CD4-positive, alpha-beta T cell treated with Interferon gamma for 1 hour (primary cell): Measurements from ENCODE around the gene ALPL.

Experiments
- DNase-seq: peaks from one replicate; pipeline ENCODE4 v3.0.0-alpha.2; 2020

The ALPL gene

GRCh38 chr1:21532496-21532895 is 23.3 kb downstream of the ALPL start:
- DNase-seq = no peak

DNA sequence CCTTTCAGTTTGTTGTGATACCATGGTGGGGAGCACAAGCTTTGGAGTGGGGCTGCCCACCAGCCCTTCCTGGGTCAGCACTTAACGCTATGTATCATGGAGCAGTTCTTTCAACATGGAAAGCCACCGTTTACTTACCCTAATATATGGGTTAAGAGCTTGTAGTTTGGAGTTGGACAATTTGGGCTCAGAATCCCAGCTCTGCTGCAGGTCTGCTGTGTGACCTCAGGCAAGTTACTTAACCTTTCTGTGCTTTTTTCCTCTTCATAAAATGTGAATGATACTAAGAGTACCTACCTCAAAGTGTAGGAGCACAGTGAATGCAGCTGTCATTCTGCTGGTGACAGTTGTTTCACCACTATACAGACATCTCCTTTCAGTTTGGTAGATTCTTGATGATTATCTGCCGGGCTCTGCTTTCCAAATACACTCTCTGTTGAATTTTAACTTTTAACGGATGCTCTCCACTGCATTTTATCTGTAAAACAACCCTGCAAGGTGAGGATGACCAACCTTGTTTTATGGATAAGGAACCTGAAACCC is 23.8 kb downstream of the ALPL start:
- DNase-seq = no peak

DNA sequence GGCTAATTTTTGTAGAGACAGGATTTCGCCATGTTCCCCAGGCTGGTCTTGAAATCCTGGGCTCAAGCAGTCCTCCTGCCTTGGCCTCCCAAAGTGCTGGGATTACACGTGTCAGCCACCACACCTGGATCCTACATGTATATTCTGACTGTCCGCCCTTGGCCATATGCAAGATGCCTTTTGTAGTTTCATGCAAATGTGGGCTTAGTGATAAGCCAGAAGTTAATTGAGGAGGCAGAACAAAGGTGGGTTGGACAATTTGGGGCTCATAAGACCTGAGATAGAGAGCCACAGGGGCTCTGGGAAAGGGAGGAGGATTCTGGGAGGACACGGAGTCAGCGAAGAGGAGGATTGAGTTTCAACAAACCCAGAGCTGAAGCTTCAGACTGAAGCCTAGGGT is 24.9 kb downstream of the ALPL start:
- no peak for DNase-seq

DNA sequence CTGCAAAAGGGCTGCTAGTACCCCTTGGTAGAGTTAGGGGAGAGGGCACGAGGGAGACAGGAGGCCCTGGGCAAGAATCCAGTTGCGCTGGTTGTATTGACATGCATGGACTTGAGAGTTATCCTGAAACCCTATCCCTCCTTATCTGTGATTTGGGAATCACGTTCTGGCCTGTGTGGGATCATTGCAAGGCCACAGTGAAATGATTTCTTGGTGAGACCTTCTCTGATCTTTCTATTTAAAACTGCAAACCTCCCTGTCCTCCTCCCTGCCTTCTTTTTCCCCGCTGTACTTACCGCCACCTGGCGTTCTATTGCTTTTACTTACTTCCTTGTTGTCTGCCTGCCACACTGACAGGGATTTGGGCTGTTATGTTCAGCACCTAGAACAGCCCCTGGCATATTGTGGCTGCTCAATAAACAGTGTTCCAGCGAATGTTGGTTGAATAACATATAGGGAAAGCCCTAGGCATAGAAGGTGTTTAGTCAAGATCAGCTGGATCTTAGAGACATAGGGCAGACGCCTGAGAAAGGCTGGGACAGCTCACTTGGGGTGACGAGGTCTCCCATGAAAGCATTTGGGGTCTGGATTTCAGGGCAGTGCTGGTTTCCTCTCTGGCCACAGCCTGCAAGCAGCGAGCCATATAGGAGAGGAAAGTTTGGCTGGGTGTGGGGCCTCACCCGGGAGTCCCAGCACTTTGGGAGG is 25.6 kb downstream of the ALPL start:
- no peak for DNase-seq

DNA sequence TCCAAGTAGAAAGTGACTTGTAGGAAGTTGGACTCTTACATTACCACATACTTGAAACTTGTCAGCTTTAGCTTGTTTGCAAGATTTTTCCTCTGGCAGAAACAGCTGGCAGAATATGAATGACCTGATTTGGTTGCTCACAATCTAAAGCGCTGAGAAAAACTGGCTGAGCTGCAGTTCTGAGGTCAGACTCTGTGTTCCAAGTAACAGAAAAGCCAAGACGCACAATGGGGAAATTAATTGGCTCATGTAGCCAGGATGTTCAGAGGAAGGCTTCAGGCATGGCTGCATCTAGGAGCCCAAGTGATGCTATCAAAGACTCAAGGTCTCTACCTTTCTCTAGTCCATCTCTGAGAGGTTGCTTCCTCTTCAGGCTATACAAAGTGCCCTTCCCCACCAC is 27.0 kb downstream of the ALPL start:
- no peak for DNase-seq

DNA sequence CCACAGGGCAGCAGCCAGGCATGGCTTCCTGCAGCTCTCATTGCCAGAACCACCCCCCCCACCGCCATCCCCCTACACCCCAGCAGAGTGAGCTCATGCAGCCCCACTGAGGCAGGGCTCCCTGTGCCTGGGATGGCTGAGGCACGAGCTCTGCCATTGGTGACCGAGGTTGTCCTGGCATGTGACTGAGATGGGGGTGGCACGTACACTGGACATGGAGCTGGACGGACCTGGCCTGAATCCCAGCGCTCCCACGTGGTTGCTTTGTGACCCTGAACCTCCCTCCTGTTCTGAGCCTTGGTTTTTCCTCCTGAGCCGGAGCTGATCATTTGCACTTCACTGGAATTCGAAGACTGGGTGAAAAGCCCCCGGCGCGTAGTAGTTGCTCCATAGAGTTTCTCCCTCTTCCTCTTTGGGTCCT is 28.3 kb downstream of the ALPL start:
- no peak for DNase-seq

DNA sequence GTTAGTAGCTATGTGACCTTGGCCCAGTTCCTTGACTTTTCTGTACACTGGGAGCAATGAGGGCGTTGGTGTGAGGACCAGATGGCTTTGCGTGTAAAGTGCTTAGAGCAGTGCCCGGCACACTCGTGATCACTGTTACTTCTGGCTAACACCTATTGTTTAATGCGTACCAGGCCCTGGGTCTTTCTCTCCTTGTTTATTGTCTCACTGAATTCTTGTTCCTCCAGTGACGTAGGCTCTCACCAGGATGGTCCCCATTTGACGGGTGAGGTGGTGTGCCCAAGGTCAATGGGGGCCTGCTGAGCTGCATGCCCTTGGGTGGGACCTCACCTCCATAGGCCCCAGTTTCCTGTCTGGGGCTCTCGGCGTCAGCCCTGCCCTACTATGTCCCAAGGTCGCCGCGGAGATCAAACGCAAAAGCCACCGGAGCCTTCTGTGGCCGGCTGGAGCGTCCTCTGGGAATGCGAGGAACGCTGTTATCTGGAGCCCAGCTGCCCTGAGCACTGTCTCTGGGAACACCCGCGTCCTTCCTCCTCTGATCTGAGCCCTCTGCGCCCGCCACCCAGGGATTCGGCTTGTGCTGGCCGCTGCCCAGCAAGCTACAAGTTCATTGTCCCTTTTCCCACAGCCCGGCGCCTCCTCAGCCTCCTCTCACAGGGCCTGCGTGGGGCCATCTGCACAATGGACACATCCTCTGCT is 28.9 kb downstream of the ALPL start:
- DNase-seq = no peak

DNA sequence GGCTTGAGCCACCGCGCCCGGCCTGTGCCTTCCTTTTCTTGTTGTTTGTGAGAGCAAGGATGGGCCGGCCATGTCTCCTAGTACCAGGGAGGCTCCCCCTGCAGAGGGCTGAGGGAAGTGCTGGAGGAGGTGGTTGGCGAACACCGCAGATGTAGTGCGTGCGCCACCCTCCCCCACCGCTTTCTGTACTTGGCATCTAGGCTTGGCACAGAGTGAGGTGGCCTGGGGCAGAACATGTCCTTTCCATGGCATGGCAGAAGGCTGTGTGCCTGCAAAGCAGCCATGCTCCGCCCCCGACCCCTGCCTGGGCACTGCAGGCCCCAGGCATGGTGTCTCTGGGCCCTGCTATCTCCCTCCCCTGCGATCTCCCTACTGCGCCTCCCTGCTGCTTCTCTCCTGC is 30.7 kb downstream of the ALPL start:
- no peak for DNase-seq

GRCh38 chr1:21541329-21541728 is 32.1 kb downstream of the ALPL start:
- no peak for DNase-seq

DNA sequence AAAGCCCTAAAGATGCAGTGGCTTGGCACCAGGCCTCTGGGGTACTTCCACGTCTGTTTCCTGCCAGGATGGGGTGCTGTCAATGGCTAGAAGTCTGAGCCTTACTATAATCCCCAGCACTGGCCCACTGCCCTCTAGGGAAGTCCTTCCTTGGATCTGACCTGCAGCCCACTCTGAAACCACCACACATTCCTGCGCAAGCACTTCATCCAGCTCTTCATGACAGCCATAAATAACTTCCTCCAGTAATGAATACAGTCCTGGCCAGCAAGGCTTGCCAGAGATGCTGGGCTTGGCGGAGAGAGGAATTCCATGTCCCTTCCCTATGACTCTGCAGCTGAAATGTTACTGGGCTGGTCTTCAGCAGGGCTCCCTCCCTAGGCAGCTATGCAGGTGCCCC is 32.6 kb downstream of the ALPL start:
- DNase-seq = no peak

DNA sequence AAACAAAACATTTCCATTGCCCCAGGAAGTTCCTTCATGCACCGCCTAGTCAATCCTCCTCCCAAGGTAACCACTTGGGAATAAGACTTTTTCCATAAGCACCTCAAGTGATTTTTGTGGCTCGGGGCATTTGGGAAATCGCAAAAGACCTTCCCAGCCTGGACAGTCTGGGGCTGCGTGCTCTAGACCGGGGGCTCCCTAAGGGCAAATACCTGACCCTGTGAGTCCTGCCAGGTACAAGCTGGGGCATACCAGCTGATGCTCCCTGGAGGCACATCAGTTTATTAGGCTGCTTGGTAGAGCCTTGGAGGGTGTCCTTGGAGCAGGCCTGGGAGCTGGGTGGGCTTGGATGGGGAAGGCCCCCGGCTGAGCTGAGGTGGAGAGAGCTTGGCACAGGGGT is 34.4 kb downstream of the ALPL start:
- DNase-seq = no peak

DNA sequence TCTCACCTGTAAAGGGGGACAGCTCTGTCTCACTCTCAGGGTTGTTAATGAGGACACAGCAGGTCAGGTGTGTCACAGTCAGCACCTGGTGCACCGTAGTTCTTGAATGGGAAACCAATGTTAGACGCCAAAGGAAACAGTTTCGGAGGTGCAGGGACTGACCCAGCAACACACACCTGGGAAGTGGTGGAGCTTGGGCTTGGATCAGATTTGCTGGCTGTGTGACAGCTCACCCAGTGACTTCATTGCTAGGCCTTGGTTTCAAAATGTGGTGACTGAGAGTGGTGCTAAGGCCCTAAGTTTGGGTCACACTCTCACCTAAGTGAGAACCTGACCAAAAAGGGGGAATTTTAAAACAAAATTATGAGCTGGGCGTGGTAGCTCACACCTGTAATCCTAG is 34.9 kb downstream of the ALPL start:
- DNase-seq = no peak

DNA sequence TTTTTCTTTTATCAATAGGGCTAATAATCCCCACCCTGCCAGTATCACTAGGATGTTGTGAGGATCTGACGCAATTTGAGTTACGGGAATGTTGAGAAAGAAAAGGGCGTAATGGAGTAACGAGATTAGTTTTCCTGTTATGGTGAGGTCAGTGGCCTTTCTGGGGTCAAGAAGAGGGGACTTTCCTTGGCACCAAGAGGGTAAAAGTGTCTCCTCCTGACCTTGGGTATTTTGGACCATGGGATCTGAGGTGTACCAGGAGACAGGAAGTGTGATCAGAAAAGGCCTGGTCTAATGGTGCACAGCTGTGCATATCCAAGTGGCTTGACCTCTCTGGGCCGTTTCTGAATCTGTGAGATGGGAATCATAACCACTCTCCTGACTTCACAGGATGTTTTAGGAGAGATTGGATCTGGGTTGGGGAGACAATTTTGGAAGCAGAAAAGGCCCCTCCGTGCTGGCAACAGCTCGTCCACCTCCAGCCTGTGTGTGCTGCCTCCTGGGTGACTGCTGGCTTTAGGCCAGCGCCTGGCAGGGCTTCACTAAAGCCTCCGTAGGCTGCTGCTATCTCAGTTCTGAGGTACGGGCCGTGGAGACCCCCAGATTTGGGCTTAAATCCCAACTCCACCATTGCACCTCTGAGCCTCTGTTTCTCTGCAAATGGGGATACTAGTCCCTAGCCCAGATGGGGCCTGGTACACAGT is 37.1 kb downstream of the ALPL start:
- no peak for DNase-seq

GRCh38 chr1:21547876-21548275 is 38.7 kb downstream of the ALPL start:
- no peak for DNase-seq

DNA sequence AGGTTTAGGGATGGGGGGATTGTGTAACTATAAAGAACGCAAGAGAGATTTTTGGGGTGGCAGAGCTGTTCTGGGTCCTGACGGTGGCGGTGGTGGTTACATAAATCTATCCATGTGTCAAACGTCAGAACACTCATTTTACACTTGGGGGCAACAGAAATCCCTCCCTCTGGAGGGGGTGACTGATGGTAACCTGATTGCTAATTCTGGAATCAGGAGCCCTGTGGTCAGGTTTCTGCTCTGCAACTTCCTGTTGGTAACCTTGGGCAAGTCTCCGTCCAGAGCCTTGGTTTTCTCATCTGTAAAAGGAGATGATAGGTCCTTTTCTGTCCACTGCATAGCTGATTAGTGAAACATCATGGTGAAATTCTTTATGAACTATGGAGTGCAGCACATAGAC is 40.9 kb downstream of the ALPL start:
- no peak for DNase-seq

DNA sequence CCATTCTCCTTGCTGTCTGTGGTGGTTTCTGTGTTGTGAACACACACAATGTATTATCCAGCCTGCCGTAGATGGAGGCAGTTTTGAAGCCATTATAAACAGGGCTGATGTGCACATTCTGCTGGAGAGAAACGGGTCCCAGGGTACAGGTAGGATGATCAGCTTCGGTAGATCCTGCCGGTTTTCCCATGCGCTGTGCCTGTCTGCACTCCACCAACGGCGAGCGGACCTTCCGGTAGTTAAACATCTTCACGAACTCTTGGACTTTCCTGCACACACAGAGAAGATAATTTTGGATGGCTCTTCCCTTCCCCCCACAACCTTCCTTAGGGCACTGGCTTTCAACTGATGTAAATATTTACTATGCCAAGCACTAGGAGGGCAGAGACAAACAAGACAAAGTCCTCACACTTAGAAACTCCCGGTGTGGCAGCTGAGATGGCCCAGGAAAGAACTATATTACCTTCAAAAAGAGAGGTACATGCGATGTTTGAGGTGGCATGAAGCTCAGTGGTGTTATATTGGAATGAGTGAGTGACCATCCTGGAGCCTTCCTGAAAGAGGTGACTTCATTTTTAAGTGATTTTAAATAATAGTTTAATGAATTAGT is 41.7 kb downstream of the ALPL start:
- DNase-seq = no peak

- DNase-seq = no peak
Observed at GRCh38 chr1:21552715-21553114, 43.5 kb downstream of the ALPL start.

GRCh38 chr1:21553116-21553926 is 44.1 kb downstream of the ALPL start:
- DNase-seq = no peak

GRCh38 chr1:21559788-21560567 is 50.8 kb downstream of the ALPL start:
- DNase-seq = no peak

DNA sequence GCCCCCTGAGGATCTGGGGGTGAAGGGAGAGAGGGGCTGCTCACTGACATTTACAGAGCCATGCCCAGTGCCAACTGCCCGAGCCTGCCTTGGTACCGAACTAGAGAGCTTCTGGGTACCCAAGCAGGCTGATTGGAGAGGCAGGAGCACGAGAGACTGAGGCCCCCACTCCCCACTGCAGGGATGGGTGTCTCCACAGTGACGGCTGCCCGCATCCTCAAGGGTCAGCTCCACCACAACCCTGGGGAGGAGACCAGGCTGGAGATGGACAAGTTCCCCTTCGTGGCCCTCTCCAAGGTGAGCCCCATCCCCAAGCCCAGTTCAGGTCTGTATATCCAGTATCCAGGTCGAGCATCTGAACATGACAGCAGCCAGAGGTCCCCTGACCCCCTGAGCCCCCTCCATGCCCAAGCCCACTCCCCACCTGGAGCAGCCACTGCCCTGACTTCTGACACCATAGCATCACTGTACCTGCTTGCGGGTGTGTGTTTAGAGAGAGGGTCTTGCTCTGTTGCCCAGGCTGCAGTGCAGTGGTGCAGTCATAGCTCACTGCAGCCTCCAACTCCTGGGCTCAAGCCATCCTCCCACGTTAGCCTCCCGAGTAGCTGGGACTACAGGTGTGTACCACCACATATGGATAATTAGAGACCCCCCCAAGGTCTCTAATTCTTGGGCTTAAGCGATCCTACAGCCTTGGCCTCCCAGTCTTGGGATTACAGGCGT is 51.9 kb downstream of the ALPL start:
- DNase-seq = no peak

DNA sequence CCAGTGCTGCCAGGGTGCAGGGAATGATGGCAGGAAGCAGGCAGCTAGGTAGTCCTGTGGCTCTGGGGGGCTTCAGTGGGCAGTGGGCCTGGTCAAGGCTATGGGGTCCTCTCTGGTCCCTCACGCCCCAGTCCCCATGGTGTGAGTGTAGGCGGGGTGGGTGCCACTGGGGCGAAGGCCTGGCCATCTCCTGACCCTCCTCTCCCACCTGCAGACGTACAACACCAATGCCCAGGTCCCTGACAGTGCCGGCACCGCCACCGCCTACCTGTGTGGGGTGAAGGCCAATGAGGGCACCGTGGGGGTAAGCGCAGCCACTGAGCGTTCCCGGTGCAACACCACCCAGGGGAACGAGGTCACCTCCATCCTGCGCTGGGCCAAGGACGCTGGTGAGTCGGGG is 53.7 kb downstream of the ALPL start:
- no peak for DNase-seq
